HG03103 (cell line): ENCODE measurements around the gene EFNB2.

Experiments used
- ATAC-seq: cut with Tn5 transposase; IDR thresholded peaks from one replicate; pipeline ENCODE4 v1.9.1; 2021; ENCODE audit warnings: low read depth; ENCODE audit not compliant: unreplicated experiment

Gene EFNB2

GRCh38 chr13:106551350-106551749 lies 15.9 kb upstream of the EFNB2 start:
- ATAC-seq = no peak

- no peak for ATAC-seq
Measured at GRCh38 chr13:106550570-106551135, 15.2 kb upstream of the EFNB2 start.

- no peak for ATAC-seq
Measured at GRCh38 chr13:106548064-106548696, 12.7 kb upstream of the EFNB2 start.

GRCh38 chr13:106541826-106542225 lies 6.4 kb upstream of the EFNB2 start:
- ATAC-seq = no peak

GRCh38 chr13:106540613-106541012 lies 5.2 kb upstream of the EFNB2 start:
- ATAC-seq = no peak

GRCh38 chr13:106537521-106537920 lies 2.1 kb upstream of the EFNB2 start:
- no peak for ATAC-seq

- ATAC-seq = peak; percentile 31
Measured at GRCh38 chr13:106536244-106537034, 977 bp upstream of the EFNB2 start.

GRCh38 chr13:106534639-106535551 lies 567 bp downstream of the EFNB2 start:
- peak; percentile 23 for ATAC-seq

- ATAC-seq = no peak
Measured at GRCh38 chr13:106533943-106534638, 1.4 kb downstream of the EFNB2 start.

GRCh38 chr13:106533101-106533942 lies 2.1 kb downstream of the EFNB2 start:
- ATAC-seq = no peak

GRCh38 chr13:106532111-106532929 lies 3.1 kb downstream of the EFNB2 start:
- ATAC-seq = no peak

GRCh38 chr13:106530980-106531481 lies 4.4 kb downstream of the EFNB2 start:
- no peak for ATAC-seq

- no peak for ATAC-seq
Measured at GRCh38 chr13:106530171-106530851, 5.2 kb downstream of the EFNB2 start.

- ATAC-seq = no peak
Measured at GRCh38 chr13:106529415-106530170, 5.9 kb downstream of the EFNB2 start.

- ATAC-seq = no peak
Measured at GRCh38 chr13:106528718-106529414, 6.6 kb downstream of the EFNB2 start.

- no peak for ATAC-seq
Measured at GRCh38 chr13:106527826-106528225, 7.6 kb downstream of the EFNB2 start.
